Adipose tissue (tissue), 3 donors: ENCODE measurements around the gene TERT. TPM values are rescaled to one million over a fixed set of nuclear protein-coding genes. Genes with fewer than 3 reads are reported as not detected.

Experiments
- H3K27ac ChIP-seq: one replicate; pipeline ENCODE4 v1.5.1; 2013; ENCODE audit warnings: low read depth, low read length
- WGBS, 3 donors: extraction: QIAGEN DNeasy Blood & Tissue Kit; methylation state at CpG; one replicate each; pipeline ENCODE4 v1.1.7; 2013; 5-methylcytosine and 5-hydroxymethylcytosine counted together
- polyA plus RNA-seq, 3 donors: library from polyadenylated mRNA; stranded (reverse); fragments of 200-250 nt; gene quantifications; one replicate each; pipeline ENCODE4 v1.2.3, GENCODE V29; 2013
- donor health status: healthy with polysubstance abuse.
- donor health status: Bipolar disorder and iron deficiency.
- donor health status: healthy.

TERT gene
- polyA plus RNA-seq, 3 donors, result 0.02 to 0.03 TPM; not detected in 1

DNA sequence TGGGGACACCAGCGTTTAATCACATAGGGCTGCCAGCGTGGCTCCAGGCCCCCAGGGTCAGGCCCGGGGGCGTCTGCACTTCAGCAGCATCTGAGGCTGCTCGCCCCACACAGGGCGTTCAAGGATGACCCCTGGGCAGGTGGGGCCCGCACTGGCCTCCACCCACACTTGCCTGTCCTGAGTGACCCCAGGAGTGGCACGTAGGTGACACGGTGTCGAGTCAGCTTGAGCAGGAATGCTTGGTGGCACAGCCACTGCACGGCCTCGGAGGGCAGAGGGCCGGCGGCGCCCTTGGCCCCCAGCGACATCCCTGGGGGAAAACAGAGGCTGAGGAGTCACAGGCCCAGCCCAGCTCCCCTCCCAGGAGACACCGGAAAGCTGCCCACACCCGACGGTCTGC lies 40.7 kb downstream of the TERT start:
- no peak overlapping the region for H3K27ac ChIP-seq
- WGBS, 3 donors, result 85 to 86% (median 86%) methylated on average over 19 of the region's 19 CpGs

DNA sequence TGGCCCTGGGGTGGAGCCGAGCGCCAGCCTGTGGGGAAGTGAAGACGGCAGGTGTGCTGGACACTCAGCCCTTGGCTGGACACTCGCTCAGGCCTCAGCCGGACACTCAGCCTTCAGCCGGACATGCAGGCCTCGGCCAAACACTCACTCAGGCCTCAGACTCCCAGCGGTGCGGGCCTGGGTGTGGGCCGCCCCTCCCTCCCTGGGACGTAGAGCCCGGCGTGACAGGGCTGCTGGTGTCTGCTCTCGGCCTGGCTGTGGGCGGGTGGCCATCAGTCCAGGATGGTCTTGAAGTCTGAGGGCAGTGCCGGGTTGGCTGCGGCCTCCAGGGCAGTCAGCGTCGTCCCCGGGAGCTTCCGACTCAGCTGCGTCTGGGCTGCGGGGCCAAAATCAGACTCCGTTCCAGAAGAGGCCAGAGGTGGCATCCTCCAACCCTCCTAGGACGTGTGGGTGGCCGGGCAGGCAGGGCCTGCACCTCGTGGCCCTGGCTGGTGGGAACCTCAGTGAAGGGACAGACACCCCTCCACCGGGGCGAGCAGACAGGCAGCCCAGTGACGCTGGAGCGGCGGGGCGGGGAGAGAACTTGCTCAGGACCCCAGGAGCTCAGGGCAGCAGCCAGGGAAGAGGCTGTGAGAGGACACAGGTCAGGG lies 41.3 kb downstream of the TERT start:
- H3K27ac ChIP-seq, result no peak overlapping the region
- WGBS, 3 donors, result 84% methylated on average over 33 of the region's 33 CpGs

DNA sequence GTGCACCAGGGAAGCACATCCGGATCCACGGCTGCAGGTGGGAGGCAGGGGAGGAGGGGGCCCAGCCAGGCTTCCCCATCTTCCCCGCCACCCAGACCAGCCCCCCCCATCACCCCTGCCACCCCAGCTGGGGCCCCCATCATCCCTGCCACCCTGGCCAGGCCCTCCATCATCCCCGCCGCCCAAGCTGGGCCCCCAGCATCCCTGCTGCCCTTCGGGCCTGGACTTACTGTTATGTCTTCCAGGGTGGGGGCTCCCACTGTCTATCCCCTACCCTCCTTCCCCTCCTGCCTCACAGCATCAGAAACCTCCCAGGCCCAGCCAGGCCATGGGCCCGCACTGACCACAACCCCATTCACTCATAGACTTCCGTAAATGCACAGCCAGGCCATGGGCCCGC lies 42.2 kb downstream of the TERT start:
- H3K27ac ChIP-seq, result no peak overlapping the region
- WGBS, 3 donors, result 84 to 92% (median 89%) methylated on average over 9 of the region's 9 CpGs

DNA sequence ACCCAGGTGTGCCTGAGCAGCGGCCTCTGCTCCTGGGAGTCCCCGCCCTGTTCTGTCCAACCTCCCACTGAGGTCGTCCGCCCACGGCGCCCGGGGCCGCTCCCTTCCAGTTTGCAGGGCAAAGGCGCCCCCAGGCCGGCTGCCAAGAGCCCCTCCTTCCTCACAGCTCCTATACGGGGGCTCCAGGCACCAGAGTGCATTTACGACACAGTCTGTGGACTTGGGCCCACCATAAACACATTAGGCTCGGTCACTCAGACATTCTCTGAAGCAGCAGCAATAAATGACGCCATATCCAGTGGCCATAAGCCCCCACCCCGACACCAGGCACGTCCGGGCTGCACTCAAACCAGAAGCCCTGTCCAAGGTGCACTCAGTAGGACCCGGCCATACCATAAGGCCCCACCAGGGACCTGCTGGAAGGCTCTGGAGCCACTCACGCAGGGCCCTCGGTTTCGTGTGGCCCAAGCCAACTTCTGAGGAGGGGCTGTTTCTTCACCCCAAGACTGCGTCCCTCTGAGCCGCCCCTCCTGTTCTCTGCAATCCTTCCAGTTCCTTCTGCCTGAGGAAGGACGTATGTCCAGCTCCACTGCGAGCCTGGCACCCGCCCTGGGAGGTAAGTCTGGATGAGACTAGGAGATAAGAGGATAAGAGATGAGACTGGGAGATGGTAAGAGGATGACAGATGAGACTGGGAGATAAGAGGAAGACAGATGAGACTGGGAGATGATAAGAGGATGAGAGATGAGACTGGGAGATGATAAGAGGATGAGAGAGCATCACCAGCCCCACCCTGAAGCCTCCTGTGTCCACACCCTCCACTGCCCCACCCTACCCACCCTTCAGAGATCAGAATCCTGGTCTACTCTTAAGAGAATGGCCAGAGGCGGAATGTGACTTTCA lies 42.9 kb downstream of the TERT start:
- WGBS, 3 donors, result 48 to 59% (median 57%) methylated on average over 27 of the region's 27 CpGs
- no peak overlapping the region for H3K27ac ChIP-seq

DNA sequence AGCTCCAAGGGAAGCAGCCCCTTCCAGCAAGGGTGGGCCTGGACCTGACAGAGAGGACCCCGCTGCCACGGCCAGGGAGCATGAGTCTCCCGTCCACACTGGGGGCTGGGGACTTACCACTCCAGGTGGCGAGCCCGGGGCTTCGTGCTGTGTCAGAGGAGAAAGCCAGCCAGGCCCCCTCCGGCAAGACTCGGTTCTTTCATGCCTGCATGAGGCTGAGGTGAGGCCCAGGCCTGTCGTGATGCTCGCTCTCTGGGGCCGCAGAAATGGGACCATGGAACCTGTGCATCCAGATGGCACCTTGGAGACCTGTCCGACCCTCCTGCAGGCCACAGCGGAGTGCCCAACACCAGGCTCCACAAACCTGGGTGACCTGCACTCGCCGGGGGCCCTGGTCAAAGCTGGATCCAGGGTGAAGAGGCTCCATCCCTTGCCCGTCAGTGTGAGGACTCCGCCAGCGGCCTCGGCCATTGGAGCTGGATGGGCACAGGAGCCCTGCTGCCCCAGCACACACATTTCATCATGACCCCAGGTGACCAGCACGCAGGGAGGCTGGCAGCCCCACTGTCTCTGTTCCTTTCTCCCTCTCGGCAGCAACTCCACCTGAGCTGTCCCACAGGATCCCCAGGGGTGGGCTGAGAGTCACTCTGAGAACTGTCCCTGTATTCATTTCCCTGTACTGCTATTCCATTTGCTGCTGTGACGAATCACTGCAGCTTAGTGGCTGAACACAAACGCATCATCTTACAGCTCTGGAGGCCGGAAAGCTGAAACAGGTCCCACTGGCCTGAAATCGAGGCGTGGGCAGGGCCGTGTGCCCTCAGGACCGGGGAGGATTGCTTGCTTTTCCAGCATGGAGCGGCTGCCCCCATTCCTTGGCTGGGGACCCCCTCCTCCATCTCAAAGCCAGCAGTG lies 45.2 kb downstream of the TERT start:
- WGBS, 3 donors, result 67 to 76% (median 76%) methylated on average over 28 to 29 of the region's 29 CpGs
- no peak overlapping the region for H3K27ac ChIP-seq

DNA sequence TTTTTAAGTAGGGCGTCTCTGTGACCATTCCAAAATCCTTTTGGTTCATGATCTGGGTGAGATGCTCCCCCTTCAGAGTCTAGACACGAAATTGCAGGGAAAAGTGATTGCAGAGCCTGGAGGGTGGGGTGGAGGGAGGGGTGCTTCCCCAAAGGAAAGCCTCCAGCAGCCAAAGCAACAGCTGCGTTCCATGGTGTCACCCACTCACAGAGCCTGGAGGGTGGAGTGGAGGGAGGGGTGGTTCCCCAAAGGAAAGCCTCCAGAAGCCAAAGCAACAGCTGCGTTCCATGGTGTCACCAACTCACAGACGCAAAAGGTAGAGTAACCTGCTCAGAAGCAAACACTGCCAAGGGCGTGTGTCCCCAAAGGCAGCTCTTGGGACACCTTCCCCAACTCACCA lies 47.1 kb downstream of the TERT start:
- WGBS, 3 donors, result 73 to 75% (median 73%) methylated on average over 6 of the region's 6 CpGs
- no peak overlapping the region for H3K27ac ChIP-seq

DNA sequence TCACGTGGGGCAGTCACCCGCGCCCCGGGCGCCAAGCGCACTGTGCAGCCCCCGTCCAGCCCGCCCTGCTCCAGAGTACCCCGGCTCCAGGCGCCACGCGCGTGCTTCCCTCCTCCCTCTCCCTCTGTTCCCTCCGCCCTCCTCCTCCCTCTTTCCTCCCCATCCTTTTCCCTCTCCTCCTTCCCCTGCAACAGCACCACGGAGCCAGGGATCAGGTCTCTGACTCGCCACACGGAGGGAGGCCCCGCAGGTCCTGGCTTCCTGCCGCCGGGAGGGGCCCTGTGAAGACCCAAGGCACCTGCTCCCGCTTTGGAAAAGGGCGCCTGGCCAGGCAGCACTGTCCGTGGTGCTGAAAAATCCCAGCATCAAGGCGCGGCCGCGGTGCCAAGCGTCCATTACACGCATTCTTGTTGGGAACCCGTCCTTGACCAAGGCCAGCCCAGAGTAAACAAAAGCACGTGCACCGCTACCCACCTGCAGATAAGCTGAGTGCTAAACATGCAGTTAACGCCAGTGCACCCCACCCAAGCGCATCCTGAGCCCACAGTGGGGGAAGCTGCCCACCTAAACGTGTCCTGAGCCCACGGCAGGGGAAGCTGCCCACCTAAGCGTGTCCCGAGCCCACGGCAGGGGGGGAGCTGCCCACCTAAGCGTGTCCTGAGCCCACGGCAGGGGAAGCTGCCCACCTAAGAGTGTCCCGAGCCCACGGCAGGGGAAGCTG lies 48.0 kb downstream of the TERT start:
- WGBS, 3 donors, result 16 to 22% (median 21%) methylated on average over 43 of the region's 43 CpGs
- H3K27ac ChIP-seq, result no peak overlapping the region

DNA sequence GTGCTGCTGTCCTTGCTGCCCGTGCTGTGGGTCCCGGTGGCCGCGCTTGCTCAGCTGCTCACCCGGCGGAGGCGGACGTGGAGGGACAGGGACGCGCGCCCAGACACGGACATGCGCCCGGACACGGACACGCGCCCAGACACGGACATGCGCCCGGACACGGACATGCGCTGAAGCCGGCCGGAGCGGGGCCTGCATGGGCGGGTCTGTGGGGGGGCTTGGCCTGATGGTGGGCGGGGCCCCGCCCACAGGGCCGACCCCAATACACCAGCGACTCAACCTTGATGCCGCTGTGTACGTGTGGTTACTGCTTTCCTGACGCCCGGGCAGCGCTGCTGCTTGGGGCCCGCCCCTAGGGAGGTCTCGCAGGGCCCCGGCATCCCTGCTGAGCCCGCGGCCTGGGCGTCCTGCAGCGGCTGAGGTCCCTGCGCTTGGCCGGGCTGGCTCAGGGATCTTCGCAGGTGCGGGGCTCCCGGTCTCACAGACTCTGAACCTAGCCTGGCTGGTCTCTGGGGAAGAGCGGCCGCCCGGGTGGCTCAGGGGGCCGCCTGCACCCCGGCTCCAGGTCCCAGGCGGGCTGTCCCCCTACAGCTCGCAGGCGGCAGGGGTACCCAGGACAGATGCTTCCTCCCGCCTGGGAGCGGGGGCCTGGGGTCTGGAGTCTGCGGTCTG lies 48.8 kb downstream of the TERT start:
- no peak overlapping the region for H3K27ac ChIP-seq
- 32 to 45% (median 33%) methylated on average over 49 to 58 of the region's 58 CpGs for WGBS, 3 donors

DNA sequence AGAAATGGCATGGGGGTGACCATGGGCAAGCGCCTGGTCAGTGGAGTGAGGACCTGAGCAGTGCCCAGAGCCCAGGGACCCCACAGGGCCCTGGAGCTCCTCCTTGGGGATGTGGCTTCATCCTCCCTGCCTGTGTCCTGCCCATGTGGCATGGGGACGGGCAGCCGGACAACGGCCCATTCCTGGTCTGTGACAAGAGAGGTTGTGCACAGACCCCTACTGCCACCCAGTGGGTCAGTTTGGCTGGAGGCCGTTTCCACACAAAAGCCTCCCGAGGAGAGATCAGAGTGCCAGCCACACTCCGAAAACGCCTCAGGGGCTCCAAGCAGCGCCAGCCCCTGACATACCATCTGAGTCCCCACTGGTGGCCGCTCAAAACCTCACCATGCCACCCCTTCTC lies 49.9 kb downstream of the TERT start:
- no peak overlapping the region for H3K27ac ChIP-seq
- WGBS, 3 donors, result 44 to 62% (median 61%) methylated on average over 10 of the region's 10 CpGs

DNA sequence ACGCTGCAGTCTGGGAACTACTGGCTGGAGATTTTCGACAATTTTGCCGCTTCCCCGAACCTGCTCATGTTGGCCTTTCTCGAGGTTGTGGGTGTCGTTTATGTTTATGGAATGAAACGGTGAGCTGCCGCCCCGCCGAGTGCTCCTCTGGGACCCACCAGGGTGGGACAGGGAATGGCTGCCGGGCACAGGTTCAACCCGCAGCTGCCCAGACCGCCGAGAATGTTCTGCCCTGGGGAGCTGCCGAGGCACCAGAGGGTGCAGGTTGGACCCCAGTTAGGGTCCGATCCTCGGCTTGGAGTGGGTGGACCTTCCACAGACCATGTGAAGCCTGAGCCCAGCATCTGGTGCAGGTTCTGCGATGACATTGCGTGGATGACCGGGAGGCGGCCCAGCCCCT lies 50.6 kb downstream of the TERT start:
- no peak overlapping the region for H3K27ac ChIP-seq
- 63 to 70% (median 64%) methylated on average over 20 to 21 of the region's 21 CpGs for WGBS, 3 donors

DNA sequence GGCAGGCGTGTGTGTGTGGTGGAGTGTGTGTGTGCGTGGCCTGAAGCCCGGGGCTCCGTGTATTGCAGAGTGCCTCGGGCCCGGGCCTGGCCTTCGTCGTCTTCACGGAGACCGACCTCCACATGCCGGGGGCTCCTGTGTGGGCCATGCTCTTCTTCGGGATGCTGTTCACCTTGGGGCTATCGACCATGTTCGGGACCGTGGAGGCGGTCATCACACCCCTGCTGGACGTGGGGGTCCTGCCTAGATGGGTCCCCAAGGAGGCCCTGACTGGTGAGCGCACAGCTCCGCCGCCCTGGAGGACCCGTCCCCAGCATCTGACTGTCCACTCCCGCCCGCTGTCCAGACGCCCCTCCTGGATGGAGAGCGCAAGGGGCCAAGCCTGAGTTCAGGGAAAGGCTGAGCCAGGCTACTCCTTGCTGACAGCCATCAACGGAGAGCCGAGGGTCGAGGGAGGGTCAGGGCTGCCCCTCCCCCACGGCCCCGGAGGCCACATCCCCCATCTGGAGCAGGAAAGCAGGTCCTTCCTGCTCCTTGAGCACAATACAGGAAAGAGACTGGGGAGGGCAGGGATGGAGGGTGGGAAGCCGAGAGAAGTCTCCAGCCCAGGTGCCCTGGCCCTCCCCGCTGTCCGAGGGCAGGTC lies 51.3 kb downstream of the TERT start:
- 40 to 49% (median 44%) methylated on average over 30 to 33 of the region's 33 CpGs for WGBS, 3 donors
- H3K27ac ChIP-seq, result no peak overlapping the region

DNA sequence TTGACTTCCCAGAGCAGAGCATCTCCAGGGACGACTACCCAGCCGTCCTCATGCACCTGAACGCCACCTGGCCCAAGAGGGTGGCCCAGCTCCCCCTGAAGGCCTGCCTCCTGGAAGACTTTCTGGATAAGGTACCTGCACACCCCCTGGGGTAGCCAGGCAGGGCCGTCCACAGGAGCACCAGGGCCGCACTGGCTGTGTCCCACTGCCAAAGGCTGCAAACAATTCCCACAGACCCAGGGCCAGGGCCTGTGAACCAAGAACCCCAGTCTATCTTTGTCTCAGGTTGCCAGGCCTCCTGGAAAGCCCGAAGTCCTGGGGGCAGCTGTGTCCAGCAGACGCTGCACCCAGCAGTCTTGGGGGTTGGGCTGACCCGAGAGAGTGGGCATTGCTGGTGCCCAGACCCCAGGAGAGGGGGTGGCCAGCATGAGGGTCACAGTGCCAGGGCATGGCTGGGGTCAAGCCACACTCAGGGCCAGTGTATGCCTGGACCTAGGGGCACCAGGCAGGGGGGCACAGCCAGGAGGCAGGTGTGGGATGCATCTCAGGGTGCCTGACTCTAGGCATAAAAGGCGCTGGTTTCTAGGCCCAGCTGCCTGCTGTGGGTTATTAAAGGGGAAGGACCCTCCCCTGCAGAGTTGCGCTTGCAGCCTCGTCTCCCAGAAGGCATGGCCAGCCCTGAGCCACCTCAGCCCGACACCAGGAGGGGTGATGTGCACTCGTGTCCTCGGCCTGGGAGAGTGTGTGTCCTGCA lies 52.0 kb downstream of the TERT start:
- H3K27ac ChIP-seq, result no peak overlapping the region
- WGBS, 3 donors, result 71 to 78% (median 74%) methylated on average over 14 of the region's 14 CpGs

DNA sequence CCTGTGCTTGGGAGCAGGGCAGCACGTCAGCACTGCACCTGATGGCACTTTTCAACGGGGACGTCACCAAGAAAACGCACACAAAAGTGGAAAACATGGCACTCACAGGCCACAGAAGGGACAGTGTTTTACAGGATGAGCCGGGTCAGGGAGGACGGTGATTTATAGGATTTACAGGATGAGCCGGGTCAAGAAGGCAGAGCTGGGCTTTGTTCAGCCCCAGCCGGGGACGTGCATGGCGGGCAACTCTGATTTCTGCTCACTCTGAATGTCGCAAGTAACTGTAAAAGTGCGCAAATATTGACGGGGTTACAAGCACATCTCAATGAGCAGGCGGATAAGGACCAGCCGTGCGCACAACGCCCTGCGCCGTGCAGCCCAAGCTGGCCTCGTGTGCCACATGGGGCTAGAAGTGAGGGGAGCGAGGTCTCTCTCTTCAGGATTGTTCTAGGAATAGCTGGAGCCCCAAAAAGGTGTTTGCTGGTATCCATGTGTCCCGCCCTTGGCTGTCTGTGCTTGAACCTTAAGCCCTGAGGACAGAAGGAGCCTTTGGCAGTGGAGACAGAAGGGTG lies 53.3 kb downstream of the TERT start:
- 67 to 79% (median 75%) methylated on average over 22 of the region's 22 CpGs for WGBS, 3 donors
- H3K27ac ChIP-seq, result no peak overlapping the region

DNA sequence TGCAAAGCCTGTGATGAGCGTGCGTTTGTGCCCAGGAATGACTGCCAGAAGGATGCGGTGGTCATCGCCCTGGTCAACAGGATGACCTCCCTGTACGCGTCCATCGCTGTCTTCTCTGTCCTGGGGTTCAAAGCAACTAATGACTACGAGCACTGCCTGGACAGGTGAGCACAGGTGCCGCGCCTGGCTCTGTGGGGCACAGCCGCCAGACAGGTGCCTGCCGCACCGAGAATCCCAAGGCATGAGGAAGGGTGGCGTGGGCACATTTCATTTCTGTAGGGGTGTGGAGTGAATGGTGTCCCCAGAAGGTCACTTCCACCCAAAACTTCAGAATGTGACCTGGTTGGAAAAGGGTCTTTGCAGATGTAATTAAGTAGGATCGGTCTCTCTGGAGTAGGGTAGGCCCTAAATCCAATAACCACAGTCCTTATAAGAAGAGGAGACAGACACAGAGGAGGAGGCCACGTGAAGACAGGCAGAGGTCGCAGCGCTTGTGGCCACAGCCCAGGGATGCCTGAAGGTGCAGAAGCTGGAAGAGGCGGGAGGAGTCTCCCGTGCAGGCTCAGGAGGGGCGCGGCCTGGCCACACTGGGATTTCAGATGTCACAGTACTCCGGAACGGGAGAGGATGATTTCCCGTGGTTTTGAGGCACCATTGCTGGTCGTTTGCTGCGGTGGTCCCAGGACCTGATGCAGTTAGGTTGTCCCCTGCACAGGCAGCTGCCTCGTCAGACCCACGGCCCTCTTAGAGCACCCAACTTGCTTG lies 54.2 kb downstream of the TERT start:
- WGBS, 3 donors, result 81 to 87% (median 85%) methylated on average over 29 of the region's 29 CpGs
- H3K27ac ChIP-seq, result no peak overlapping the region

DNA sequence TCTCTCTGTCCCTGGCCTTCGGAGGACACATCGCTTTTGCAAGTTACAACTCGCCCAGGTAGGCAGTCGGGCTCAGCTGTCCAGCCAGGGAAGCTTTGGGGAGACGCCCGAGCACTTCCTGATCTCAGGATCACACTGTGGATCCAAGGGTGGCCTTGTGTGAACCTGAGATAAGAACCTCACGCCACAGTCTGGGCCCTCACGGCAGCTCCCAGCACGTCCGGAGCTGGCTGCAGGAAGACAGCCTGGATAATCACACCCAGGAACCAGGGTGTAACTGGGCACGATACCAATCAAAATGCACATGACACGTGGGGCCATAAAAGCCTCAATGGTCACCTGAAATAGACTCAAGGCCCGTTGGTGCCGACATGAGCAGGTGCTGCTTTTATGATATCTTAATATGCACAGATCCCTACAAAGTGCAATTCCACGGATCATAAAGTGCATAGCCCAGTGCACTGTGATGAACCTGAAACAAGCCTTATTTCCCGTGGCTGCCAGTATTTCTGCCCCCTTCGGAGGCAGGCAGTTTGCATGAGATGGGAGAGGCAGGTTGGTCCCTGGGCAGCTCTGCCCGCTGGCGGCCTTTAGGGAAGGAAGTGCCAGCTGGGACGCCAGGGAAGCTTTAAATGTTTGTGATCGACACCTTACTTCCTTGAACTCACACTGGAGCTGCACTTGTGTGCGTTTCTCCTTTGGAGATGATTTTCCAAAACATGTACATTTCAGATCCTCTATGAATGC lies 55.2 kb downstream of the TERT start:
- WGBS, 3 donors, result 60 to 72% (median 65%) methylated on average over 22 of the region's 22 CpGs
- H3K27ac ChIP-seq, result no peak overlapping the region
